ENCODE data around the gene PTGR3. TPM values are rescaled to one million over a fixed set of nuclear protein-coding genes. Genes with fewer than 3 reads are reported as not detected.

Gene PTGR3
- total and polyA plus RNA-seq, 4 donors = 6.8 to 18.7 (median 11.4) TPM

DNA sequence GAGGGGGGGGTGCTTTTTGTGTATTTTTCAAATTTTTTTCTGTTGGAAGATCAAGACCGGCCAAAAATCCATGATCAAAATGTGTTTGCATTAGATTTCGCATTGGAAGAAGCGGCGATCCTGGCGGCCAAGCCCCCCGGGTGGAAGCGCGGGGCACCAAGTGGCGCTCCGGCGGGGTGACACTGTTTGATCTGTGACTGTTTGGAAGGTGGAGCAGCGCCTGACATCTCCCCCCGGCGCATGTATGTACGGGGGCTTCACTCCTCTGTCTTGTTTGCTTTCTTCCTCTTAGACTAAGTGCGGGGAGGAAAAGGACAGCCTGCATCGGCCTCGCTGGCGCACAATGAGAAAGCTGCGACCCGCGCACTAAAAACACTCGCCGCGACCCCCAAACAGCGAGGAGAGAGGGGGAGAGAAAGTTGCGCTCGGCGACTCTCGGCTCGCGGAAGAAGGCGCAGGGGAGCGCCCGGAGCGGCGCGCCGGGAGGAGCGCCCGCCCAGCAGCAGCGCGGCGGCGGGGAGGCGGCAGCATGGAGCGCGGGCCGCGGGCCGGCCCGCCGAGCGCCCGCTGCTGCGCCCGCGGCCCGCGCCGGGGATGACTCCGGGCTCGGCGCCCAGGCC is 2.2 kb upstream of the PTGR3 start:
- DNase-seq (ENCODE audit: low spot score) = no peak
- WGBS = under 1% methylated on average over 64 of the region's 64 CpGs
- H3K4me3 ChIP-seq (ENCODE audit: low read depth in 1 of 3, low read length in 3 of 3) = peak overlapping the region; percentile 65 to 91 (median 74)
- peak overlapping the region; percentile 73 to 91 for H3K9ac ChIP-seq (ENCODE audit: low read depth in 1 of 2, low read length in 2 of 2)
- H3K36me3 ChIP-seq (ENCODE audit: control insufficient read depth in 4 of 4, insufficient read depth in 3 of 4, low read depth in 1 of 4, low read length in 3 of 4) = no peaks in the 10 kb centered on the region
- no peaks in the 10 kb centered on the region for H3K9me3 ChIP-seq (ENCODE audit: control insufficient read depth in 4 of 4, low read length in 3 of 4)
- peaks cover 3 to 59% (median 47%) of the 10 kb centered on the region in 4 donors for H3K4me1 ChIP-seq (ENCODE audit: control insufficient read depth in 4 of 4, insufficient read depth in 4 of 4, low read length in 3 of 4)
- H3K27ac ChIP-seq (ENCODE audit: low read depth in 1 of 2, low read length in 2 of 2) = peak overlapping the region; percentile 94 to 97
- no peak for TF ChIP-seq RXRA (IDR thresholded peaks at IDR 0.05)
- TF ChIP-seq GABPA (IDR thresholded peaks at IDR 0.05 in 1 of 2, conservative IDR thresholded peaks at IDR 0.05 in 1 of 2) = no peak
- TF ChIP-seq HNF4G (IDR thresholded peaks at IDR 0.05) = no peak
- TF ChIP-seq YY1 (IDR thresholded peaks at IDR 0.05) = no peak
- TF ChIP-seq EGR1 (IDR thresholded peaks at IDR 0.05; ENCODE audit: low read depth in 2 of 2) = no peak
- TF ChIP-seq, protein P1, sequence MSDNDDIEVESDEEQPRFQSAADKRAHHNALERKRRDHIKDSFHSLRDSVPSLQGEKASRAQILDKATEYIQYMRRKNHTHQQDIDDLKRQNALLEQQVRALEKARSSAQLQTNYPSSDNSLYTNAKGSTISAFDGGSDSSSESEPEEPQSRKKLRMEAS (IDR thresholded peaks at IDR 0.05) = no peak
- no peak for TF ChIP-seq REST (IDR thresholded peaks at IDR 0.05)
- TF ChIP-seq FOXA1 (IDR thresholded peaks at IDR 0.05) = no peak
- no peak for TF ChIP-seq SP1 (IDR thresholded peaks at IDR 0.05)
- TF ChIP-seq NR2F2 (IDR thresholded peaks at IDR 0.05) = no peak
- no peak for TF ChIP-seq CTCF (IDR thresholded peaks at IDR 0.05; ENCODE audit: low read depth, low read length, missing input control)
- no peaks in the 10 kb centered on the region for H3K27me3 ChIP-seq (ENCODE audit: control insufficient read depth in 4 of 4, insufficient read depth in 4 of 4, low read length in 3 of 4)

DNA sequence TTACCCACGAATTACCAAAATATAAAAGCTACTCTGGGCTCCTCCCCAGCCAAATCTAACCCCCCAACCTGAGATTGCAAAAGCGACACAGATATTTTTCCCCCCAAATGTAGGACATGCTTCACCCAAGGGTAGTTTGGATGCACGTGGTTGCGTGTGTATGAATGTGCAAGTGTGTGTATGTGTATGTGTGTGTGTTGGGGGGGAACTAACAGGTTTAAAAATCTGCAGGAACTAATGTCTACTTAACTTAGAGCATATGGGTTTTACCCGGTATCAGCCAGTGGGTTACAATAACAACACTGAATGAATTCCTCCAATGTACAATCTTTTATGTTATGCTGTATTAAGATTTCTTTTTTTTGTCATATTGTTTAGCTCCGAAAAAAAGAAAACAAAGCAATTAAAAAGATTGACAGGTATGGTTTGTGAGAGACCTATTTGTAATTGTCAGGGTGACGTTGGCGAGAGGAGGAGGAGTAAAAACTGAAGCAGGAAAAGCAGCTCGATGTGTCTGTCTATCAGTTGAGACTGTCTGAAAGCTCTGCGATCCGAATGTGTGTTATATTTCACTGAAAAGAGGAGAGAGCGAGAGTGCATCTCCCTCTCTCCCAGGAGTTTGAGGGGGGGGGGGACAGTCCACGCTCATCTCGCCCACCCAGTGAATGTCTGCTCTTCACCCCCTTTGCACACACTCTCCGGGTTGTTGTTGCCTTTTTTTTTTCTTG is 1.5 kb upstream of the PTGR3 start, which contains the start of gene TSHZ1:
Gene TSHZ1, plus strand, starts transcription at position 524 of the 728 bp plus-strand sequence. CDS start 1,080 bp downstream, outside the sequence.
- no peak for DNase-seq (ENCODE audit: low spot score)
- WGBS = 1% methylated on average over 15 of the region's 15 CpGs
- Histone ChIP-seq H3K4me1 (ENCODE audit: control insufficient read depth in 4 of 4, insufficient read depth in 4 of 4, low read length in 3 of 4) (peaks cover 3 to 57% (median 45%) of the 10 kb centered on the region in 4 donors), H3K27ac (ENCODE audit: low read depth in 1 of 2, low read length in 2 of 2) (peak within 1 kb of the TSS; percentile 94 to 97), H3K9me3 (ENCODE audit: control insufficient read depth in 4 of 4, low read length in 3 of 4) (no peaks in the 10 kb centered on the region), H3K9ac (ENCODE audit: low read depth in 1 of 2, low read length in 2 of 2) (peak within 1 kb of the TSS; percentile 81 to 91), H3K4me3 (ENCODE audit: low read depth in 1 of 3, low read length in 3 of 3) (peak within 1 kb of the TSS; percentile 66 to 91 (median 77)), H3K27me3 (ENCODE audit: control insufficient read depth in 4 of 4, insufficient read depth in 4 of 4, low read length in 3 of 4) (no peaks in the 10 kb centered on the region), H3K36me3 (ENCODE audit: control insufficient read depth in 4 of 4, insufficient read depth in 3 of 4, low read depth in 1 of 4, low read length in 3 of 4) (no peaks in the 10 kb centered on the region)
- no peak for TF ChIP-seq FOXA1 (IDR thresholded peaks at IDR 0.05)
- TF ChIP-seq RAD21 (IDR thresholded peaks at IDR 0.05) = peak; percentile 30 to 52
- TF ChIP-seq, protein P2, sequence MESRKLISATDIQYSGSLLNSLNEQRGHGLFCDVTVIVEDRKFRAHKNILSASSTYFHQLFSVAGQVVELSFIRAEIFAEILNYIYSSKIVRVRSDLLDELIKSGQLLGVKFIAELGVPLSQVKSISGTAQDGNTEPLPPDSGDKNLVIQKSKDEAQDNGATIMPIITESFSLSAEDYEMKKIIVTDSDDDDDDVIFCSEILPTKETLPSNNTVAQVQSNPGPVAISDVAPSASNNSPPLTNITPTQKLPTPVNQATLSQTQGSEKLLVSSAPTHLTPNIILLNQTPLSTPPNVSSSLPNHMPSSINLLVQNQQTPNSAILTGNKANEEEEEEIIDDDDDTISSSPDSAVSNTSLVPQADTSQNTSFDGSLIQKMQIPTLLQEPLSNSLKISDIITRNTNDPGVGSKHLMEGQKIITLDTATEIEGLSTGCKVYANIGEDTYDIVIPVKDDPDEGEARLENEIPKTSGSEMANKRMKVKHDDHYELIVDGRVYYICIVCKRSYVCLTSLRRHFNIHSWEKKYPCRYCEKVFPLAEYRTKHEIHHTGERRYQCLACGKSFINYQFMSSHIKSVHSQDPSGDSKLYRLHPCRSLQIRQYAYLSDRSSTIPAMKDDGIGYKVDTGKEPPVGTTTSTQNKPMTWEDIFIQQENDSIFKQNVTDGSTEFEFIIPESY (IDR thresholded peaks at IDR 0.05) = peak; percentile 12
- TF ChIP-seq HNF4G (IDR thresholded peaks at IDR 0.05) = no peak
- TF ChIP-seq SP1 (IDR thresholded peaks at IDR 0.05) = peak; percentile 33
- peak; percentile 51 for TF ChIP-seq YY1 (IDR thresholded peaks at IDR 0.05)
- peak in 1 of 2 donors; percentile 41 for TF ChIP-seq GABPA (IDR thresholded peaks at IDR 0.05 in 1 of 2, conservative IDR thresholded peaks at IDR 0.05 in 1 of 2)
- TF ChIP-seq NR2F2 (IDR thresholded peaks at IDR 0.05) = no peak
- peak; percentile 95 for TF ChIP-seq TAF1 (conservative IDR thresholded peaks at IDR 0.05)
- peak in 1 of 2 donors; percentile 29 for TF ChIP-seq HNF4A (conservative IDR thresholded peaks at IDR 0.05)
- TF ChIP-seq RXRA (IDR thresholded peaks at IDR 0.05) = peak in 1 of 2 donors; percentile 32
- peak; percentile 71 for TF ChIP-seq REST (IDR thresholded peaks at IDR 0.05)
- TF ChIP-seq EGR1 (IDR thresholded peaks at IDR 0.05; ENCODE audit: low read depth in 2 of 2) = peak in 1 of 2 donors; percentile 36
- TF ChIP-seq, protein P1 (IDR thresholded peaks at IDR 0.05) = peak; percentile 14
